HCT116 (cell line): ENCODE results near the gene DHODH. TPM values are rescaled to one million over a fixed set of nuclear protein-coding genes. Genes with fewer than 3 reads are reported as not detected.
"Not testable (repeated sequence)": the region's sequence is repeated elsewhere in the genome, so short reads cannot be mapped to it uniquely, and the experiment has no call there.

Experiments used
- ATAC-seq: fragments of 200-7000 bp; cut with Tn5 transposase; 2 replicates; pipeline ENCODE4 v1.9.1; 2020; ENCODE audit warnings: mild to moderate bottlenecking, moderate library complexity
- BruUV-seq: library from RNA; stranded (reverse); fragments of 400-500 nt; replicated peaks from 2 replicates; lab custom pipeline; 2021; lab: Mats Ljungman, UMichigan
- CTCF ChIA-PET: fragments of 300-600 bp; sonication (Branson Sonifier 250); formaldehyde crosslinking; loops from one replicate; lab custom pipeline; 2021; ENCODE audit warnings: antibody characterized with exemption; lab: Charles Lee
- POLR2A ChIA-PET: fragments of 300-600, 350-600 bp; sonication (Branson Sonifier 250); formaldehyde crosslinking; loops from one replicate; lab custom pipeline; 2021; ENCODE audit warnings: antibody characterized with exemption; lab: Charles Lee
- RAD21 ChIA-PET, 2 experiments: fragments of 300-600 bp; sonication (Branson Sonifier 250); formaldehyde crosslinking; loops; one replicate each; lab custom pipeline; 2023; ENCODE audit warnings: low total read pairs in 2 of 2; ENCODE audit not compliant: uncharacterized antibody in 2 of 2, unreplicated experiment in 2 of 2, low non-redundant PET in 1 of 2; lab: Charles Lee
- DNase-seq: peaks from one replicate; pipeline ENCODE4 v3.0.0-alpha.2; 2010; ENCODE audit warnings: low read depth, low spot score
- H2AFZ ChIP-seq: fragments of 200-600 bp; shearing (Covaris generic), sonication (generic); 2 replicates; pipeline ENCODE4 v1.6.1; 2017; ENCODE audit warnings: low read depth, mixed run types, mixed read lengths, antibody characterized with exemption, low read length; ENCODE audit not compliant: poor library complexity, severe bottlenecking
- H3K27ac ChIP-seq: 2 replicates; pipeline ENCODE4 v1.5.1; 2012; ENCODE audit warnings: low read depth, low read length
- H3K27me3 ChIP-seq: fragments of 200-600 bp; sonication (generic); 2 replicates; pipeline ENCODE4 v1.6.1; 2016; ENCODE audit warnings: mixed run types, low read length, mixed read lengths; ENCODE audit not compliant: insufficient read depth
- H3K36me3 ChIP-seq, 2 experiments: fragments of 200-500 bp in 1 of 2; fragments of 200-600 bp in 1 of 2; sonication (Bioruptor generic) in 1 of 2; sonication (generic) in 1 of 2; 2 replicates each; pipeline versions ENCODE4 v1.5.1 to v1.6.1; 2014 to 2016; ENCODE audit warnings: low read length in 2 of 2, inconsistent platforms in 1 of 2, mixed read lengths in 1 of 2, mixed run types in 1 of 2; ENCODE audit not compliant: insufficient read depth in 2 of 2, control insufficient read depth in 1 of 2
- H3K4me1 ChIP-seq, 2 experiments: fragments of 200-600 bp in 1 of 2; sonication (generic) in 1 of 2; 2 replicates each; pipeline versions ENCODE4 v1.5.1 to v1.6.1; 2012 to 2017; ENCODE audit warnings: low read length in 2 of 2, inconsistent platforms in 1 of 2, mild to moderate bottlenecking in 1 of 2, mixed read lengths in 1 of 2, mixed run types in 1 of 2, moderate library complexity in 1 of 2; ENCODE audit not compliant: insufficient read depth in 2 of 2, control insufficient read depth in 1 of 2
- H3K4me2 ChIP-seq: fragments of 200-600 bp; sonication (generic); 2 replicates; pipeline ENCODE4 v1.6.1; 2017; ENCODE audit warnings: mixed run types, low read length, mixed read lengths
- H3K4me3 ChIP-seq, 2 experiments: fragments of 200-600 bp in 1 of 2; sonication (generic) in 1 of 2; replicated peaks in 1 of 2; 2 replicates each; pipeline ENCODE4 v1.5.1; 2011 to 2016; ENCODE audit warnings: low read length in 2 of 2, control low read depth in 1 of 2, low read depth in 1 of 2, mild to moderate bottlenecking in 1 of 2, mixed read lengths in 1 of 2, mixed run types in 1 of 2
- H3K79me2 ChIP-seq: fragments of 200-600 bp; sonication (generic); 2 replicates; pipeline ENCODE4 v1.6.1; 2017; ENCODE audit warnings: mild to moderate bottlenecking, mixed run types, low read length, moderate library complexity, mixed read lengths; ENCODE audit not compliant: insufficient read depth
- H3K9ac ChIP-seq: fragments of 200-600 bp; sonication (generic); 2 replicates; pipeline ENCODE4 v1.6.1; 2016; ENCODE audit warnings: low read length, mixed read lengths
- H3K9me2 ChIP-seq: fragments of 200-600 bp; sonication (generic), shearing (Covaris generic); 2 replicates; pipeline ENCODE4 v1.6.1; 2017; ENCODE audit warnings: mixed run types, mild to moderate bottlenecking, moderate library complexity; ENCODE audit not compliant: insufficient read depth
- H3K9me3 ChIP-seq, 2 experiments: fragments of 200-500 bp in 1 of 2; fragments of 200-600 bp in 1 of 2; sonication (Bioruptor generic) in 1 of 2; sonication (generic) in 1 of 2; 2 replicates each; pipeline ENCODE4 v1.6.1; 2014 to 2017; ENCODE audit warnings: low read length in 2 of 2, mixed read lengths in 2 of 2, inconsistent platforms in 1 of 2, low read depth in 1 of 2, mild to moderate bottlenecking in 1 of 2, mixed run types in 1 of 2, moderate library complexity in 1 of 2; ENCODE audit not compliant: control insufficient read depth in 1 of 2, insufficient read depth in 1 of 2
- H4K20me1 ChIP-seq: fragments of 200-600 bp; sonication (generic), shearing (Covaris generic); 2 replicates; pipeline ENCODE4 v1.6.1; 2017; ENCODE audit warnings: mixed run types, mild to moderate bottlenecking, moderate library complexity; ENCODE audit not compliant: insufficient read depth
- ATF3 ChIP-seq: IDR thresholded peaks from 2 replicates; pipeline ENCODE4 v1.6.1; 2012
- CTCF ChIP-seq, 3 experiments: fragments of 200-600 bp in 1 of 3; sonication (generic) in 1 of 3; IDR thresholded peaks in 2 of 3; conservative IDR thresholded peaks in 1 of 3; 2 replicates each; pipeline ENCODE4 v1.5.1; 2012 to 2017; ENCODE audit warnings: low read depth in 2 of 3, low read length in 2 of 3, antibody characterized with exemption in 1 of 3, borderline replicate concordance in 1 of 3, control low read depth in 1 of 3, mild to moderate bottlenecking in 1 of 3, mixed read lengths in 1 of 3, mixed run types in 1 of 3, moderate library complexity in 1 of 3; ENCODE audit not compliant: insufficient read depth in 1 of 3
- EGR1 ChIP-seq: IDR thresholded peaks from 2 replicates; pipeline ENCODE4 v1.6.1; 2012; ENCODE audit warnings: low read depth
- ELF1 ChIP-seq: IDR thresholded peaks from 2 replicates; pipeline ENCODE4 v1.6.1; 2012; ENCODE audit warnings: low read depth, borderline replicate concordance
- EZH2 ChIP-seq: fragments of 200-600 bp; sonication (generic); IDR thresholded peaks from 2 replicates; pipeline ENCODE4 v1.6.1; 2017; ENCODE audit warnings: antibody characterized with exemption, mixed run types
- JUND ChIP-seq: IDR thresholded peaks from 2 replicates; pipeline ENCODE4 v1.6.1; 2012
- POLR2A ChIP-seq: IDR thresholded peaks from 2 replicates; pipeline ENCODE4 v1.7.0; 2011; ENCODE audit warnings: borderline replicate concordance; ENCODE audit not compliant: insufficient read depth, insufficient read length; ENCODE audit errors: extremely low read depth
- POLR2AphosphoS5 ChIP-seq: IDR thresholded peaks from 2 replicates; pipeline ENCODE4 v1.6.1; 2011; ENCODE audit warnings: mild to moderate bottlenecking, low read depth, low read length, moderate library complexity
- RAD21 ChIP-seq: IDR thresholded peaks from 2 replicates; pipeline ENCODE4 v1.6.1; 2012; ENCODE audit warnings: low read depth, mild to moderate bottlenecking
- SP1 ChIP-seq: IDR thresholded peaks from 2 replicates; pipeline ENCODE4 v1.6.1; 2012; ENCODE audit warnings: low read depth
- SRF ChIP-seq: IDR thresholded peaks from 2 replicates; pipeline ENCODE4 v1.6.1; 2012; ENCODE audit warnings: low read depth
- TCF7L2 ChIP-seq: IDR thresholded peaks from 2 replicates; pipeline ENCODE4 v1.7.0; 2011; ENCODE audit warnings: borderline replicate concordance, inconsistent platforms; ENCODE audit not compliant: insufficient read depth, insufficient read length; ENCODE audit errors: extremely low read depth
- ZFX ChIP-seq: fragments of 450-650 bp; IDR thresholded peaks from 2 replicates; pipeline ENCODE4 v1.6.1; 2017
- intact Hi-C: fragments of 100-400 bp; cut with micrococcal nuclease; formaldehyde crosslinking; loops from 2 replicates; pipeline ENCODE4 v1.10.0; 2022
- total RNA-seq: library from RNA; stranded (reverse); gene quantifications from one replicate; pipeline ENCODE4 v1.2.1, GENCODE V29; 2021; ENCODE audit not compliant: unreplicated experiment

Gene DHODH
- total RNA-seq, 1 experiment from 2014 or later, result 22.1 TPM

GRCh38 chr16:72073560-72074230, 65.2 kb downstream of the DHODH start:
- no peaks in the 10 kb centered on the region for H3K4me1 ChIP-seq
- no peaks in the 10 kb centered on the region for H4K20me1 ChIP-seq
- no peak overlapping the region for H3K27ac ChIP-seq
- H3K9ac ChIP-seq, result no peak overlapping the region
- no peak overlapping the region for H3K4me2 ChIP-seq
- H3K27me3 ChIP-seq, result no peaks in the 10 kb centered on the region
- ChIA-PET RAD21 (no interaction called here), POLR2A (no interaction called here), CTCF (no interaction called here)
- H2AFZ ChIP-seq, result no peak overlapping the region
- intact Hi-C loops, result no loop called here
- no peak overlapping the region for H3K4me3 ChIP-seq
- no peak for ATAC-seq
- BruUV-seq, result no TSS peak
- H3K9me2 ChIP-seq, result no peaks in the 10 kb centered on the region
- DNase-seq, result no peak
- no peak for TF ChIP-seq POLR2A
- TF ChIP-seq TCF7L2, result no peak
- TF ChIP-seq SRF, result no peak
- TF ChIP-seq ATF3, result no peak
- no peak for TF ChIP-seq SP1
- TF ChIP-seq ZFX, result no peak
- TF ChIP-seq EZH2, result no peak
- no peak for TF ChIP-seq CTCF (IDR thresholded peaks at IDR 0.05 in 2 of 3, conservative IDR thresholded peaks at IDR 0.05 in 1 of 3; ENCODE audit: borderline replicate concordance in 1 of 3, insufficient read depth in 1 of 3, low read depth in 2 of 3, low read length in 2 of 3)
- TF ChIP-seq POLR2AphosphoS5, result no peak
- no peak for TF ChIP-seq EGR1
- TF ChIP-seq RAD21, result no peak
- no peak for TF ChIP-seq JUND
- no peak for TF ChIP-seq ELF1
- H3K9me3 ChIP-seq, result no peaks in the 10 kb centered on the region
- no peaks in the 10 kb centered on the region for H3K36me3 ChIP-seq
- no peaks in the 10 kb centered on the region for H3K79me2 ChIP-seq

GRCh38 chr16:72075067-72075466, 66.5 kb downstream of the DHODH start:
- H3K79me2 ChIP-seq, H3K9me2 ChIP-seq, H3K4me3 ChIP-seq, H2AFZ ChIP-seq, H3K27ac ChIP-seq, RAD21 ChIA-PET, BruUV-seq, DNase-seq, H3K4me2 ChIP-seq, H3K9me3 ChIP-seq, ATAC-seq, H4K20me1 ChIP-seq, H3K9ac ChIP-seq, H3K36me3 ChIP-seq, H3K27me3 ChIP-seq, intact Hi-C loops, CTCF ChIA-PET, POLR2A ChIA-PET, H3K4me1 ChIP-seq: not testable (repeated sequence)
